ENCODE results near the gene POLR2F. TPM values are rescaled to one million over a fixed set of nuclear protein-coding genes. Genes with fewer than 3 reads are reported as not detected.

The POLR2F gene
- total RNA-seq, 1 experiment from 2014 or later = 138 TPM

DNA sequence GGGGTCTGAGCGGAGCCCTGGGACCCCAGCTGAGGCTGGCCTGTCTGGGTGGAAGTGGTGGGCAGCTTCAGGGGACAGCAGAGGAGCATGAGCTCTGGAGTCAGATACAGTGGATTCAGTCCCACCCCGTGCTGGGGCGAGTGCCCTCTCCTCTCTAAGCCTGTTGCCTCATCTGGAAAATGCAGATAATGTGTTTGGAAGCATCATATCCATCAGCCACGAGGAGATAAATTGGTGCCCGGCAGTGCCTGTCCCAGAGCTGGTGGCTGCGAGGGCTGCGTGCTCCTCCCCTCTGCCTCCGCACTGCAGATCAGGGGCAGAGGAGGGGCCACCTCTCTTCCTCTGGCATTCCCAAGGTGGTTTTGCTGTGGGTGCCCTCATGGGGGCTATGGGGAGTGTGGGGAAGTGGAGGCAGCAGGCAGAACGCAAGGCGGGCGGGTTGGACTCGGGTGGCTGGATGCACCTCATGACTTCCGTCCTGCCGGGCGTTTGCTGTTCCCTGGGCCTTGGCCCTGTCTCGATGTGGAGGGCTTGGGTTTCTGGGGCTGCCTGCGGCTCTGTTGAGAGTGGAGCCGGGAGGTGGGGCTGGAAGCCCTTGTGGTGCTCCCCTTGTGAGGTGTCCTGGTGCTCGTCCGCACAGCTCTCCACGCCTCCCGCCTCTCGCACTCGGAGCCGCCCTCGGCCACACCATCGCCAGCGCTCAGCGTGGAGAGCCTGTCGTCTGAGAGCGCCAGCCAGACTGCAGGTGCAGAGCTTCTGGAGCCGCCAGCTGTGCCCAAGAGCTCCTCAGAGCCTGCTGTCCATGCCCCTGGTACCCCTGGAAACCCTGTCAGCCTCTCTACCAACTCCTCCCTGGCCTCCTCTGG lies 26.5 kb upstream of the POLR2F start:
- H3K36me3 Mint-ChIP-seq = peaks cover 13% of the 10 kb centered on the region
- TF ChIP-seq FOXP1 (CRISPR knock-in tag; IDR thresholded peaks at IDR 0.05; ENCODE audit: borderline replicate concordance) (no peak), TEAD1 (CRISPR knock-in tag; IDR thresholded peaks at IDR 0.05) (no peak), ZNF396 (CRISPR knock-in tag; IDR thresholded peaks at IDR 0.05; ENCODE audit: borderline replicate concordance) (no peak), JUN (CRISPR knock-in tag; IDR thresholded peaks at IDR 0.05) (no peak), ZBTB21 (CRISPR knock-in tag; IDR thresholded peaks at IDR 0.05; ENCODE audit: borderline replicate concordance) (no peak), NFYB (CRISPR knock-in tag; conservative IDR thresholded peaks at IDR 0.05; ENCODE audit: low read depth) (no peak), NR1H2 (CRISPR knock-in tag; IDR thresholded peaks at IDR 0.05) (no peak), CREB1 (CRISPR knock-in tag; IDR thresholded peaks at IDR 0.05) (no peak), ELF4 (CRISPR knock-in tag; IDR thresholded peaks at IDR 0.05; ENCODE audit: low read depth) (no peak), ZNF219 (CRISPR knock-in tag; IDR thresholded peaks at IDR 0.05; ENCODE audit: borderline replicate concordance) (no peak), NR2C2 (CRISPR knock-in tag; IDR thresholded peaks at IDR 0.05) (no peak), GRHL2 (CRISPR knock-in tag; IDR thresholded peaks at IDR 0.05; ENCODE audit: insufficient replicate concordance, severe bottlenecking) (no peak), FOXJ3 (CRISPR knock-in tag; IDR thresholded peaks at IDR 0.05; ENCODE audit: borderline replicate concordance) (no peak)
- TF ChIP-seq, protein P1, sequence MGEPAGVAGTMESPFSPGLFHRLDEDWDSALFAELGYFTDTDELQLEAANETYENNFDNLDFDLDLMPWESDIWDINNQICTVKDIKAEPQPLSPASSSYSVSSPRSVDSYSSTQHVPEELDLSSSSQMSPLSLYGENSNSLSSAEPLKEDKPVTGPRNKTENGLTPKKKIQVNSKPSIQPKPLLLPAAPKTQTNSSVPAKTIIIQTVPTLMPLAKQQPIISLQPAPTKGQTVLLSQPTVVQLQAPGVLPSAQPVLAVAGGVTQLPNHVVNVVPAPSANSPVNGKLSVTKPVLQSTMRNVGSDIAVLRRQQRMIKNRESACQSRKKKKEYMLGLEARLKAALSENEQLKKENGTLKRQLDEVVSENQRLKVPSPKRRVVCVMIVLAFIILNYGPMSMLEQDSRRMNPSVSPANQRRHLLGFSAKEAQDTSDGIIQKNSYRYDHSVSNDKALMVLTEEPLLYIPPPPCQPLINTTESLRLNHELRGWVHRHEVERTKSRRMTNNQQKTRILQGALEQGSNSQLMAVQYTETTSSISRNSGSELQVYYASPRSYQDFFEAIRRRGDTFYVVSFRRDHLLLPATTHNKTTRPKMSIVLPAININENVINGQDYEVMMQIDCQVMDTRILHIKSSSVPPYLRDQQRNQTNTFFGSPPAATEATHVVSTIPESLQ (CRISPR knock-in tag; IDR thresholded peaks at IDR 0.05) = no peak
- TF ChIP-seq, protein P2, sequence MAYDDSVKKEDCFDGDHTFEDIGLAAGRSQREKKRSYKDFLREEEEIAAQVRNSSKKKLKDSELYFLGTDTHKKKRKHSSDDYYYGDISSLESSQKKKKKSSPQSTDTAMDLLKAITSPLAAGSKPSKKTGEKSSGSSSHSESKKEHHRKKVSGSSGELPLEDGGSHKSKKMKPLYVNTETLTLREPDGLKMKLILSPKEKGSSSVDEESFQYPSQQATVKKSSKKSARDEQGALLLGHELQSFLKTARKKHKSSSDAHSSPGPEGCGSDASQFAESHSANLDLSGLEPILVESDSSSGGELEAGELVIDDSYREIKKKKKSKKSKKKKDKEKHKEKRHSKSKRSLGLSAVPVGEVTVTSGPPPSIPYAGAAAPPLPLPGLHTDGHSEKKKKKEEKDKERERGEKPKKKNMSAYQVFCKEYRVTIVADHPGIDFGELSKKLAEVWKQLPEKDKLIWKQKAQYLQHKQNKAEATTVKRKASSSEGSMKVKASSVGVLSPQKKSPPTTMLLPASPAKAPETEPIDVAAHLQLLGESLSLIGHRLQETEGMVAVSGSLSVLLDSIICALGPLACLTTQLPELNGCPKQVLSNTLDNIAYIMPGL (CRISPR knock-in tag; IDR thresholded peaks at IDR 0.05) = no peak
- TF ChIP-seq, protein P3, sequence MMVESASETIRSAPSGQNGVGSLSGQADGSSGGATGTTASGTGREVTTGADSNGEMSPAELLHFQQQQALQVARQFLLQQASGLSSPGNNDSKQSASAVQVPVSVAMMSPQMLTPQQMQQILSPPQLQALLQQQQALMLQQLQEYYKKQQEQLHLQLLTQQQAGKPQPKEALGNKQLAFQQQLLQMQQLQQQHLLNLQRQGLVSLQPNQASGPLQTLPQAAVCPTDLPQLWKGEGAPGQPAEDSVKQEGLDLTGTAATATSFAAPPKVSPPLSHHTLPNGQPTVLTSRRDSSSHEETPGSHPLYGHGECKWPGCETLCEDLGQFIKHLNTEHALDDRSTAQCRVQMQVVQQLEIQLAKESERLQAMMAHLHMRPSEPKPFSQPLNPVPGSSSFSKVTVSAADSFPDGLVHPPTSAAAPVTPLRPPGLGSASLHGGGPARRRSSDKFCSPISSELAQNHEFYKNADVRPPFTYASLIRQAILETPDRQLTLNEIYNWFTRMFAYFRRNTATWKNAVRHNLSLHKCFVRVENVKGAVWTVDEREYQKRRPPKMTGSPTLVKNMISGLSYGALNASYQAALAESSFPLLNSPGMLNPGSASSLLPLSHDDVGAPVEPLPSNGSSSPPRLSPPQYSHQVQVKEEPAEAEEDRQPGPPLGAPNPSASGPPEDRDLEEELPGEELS (CRISPR knock-in tag; IDR thresholded peaks at IDR 0.05) = no peak
- TF ChIP-seq, protein P4, sequence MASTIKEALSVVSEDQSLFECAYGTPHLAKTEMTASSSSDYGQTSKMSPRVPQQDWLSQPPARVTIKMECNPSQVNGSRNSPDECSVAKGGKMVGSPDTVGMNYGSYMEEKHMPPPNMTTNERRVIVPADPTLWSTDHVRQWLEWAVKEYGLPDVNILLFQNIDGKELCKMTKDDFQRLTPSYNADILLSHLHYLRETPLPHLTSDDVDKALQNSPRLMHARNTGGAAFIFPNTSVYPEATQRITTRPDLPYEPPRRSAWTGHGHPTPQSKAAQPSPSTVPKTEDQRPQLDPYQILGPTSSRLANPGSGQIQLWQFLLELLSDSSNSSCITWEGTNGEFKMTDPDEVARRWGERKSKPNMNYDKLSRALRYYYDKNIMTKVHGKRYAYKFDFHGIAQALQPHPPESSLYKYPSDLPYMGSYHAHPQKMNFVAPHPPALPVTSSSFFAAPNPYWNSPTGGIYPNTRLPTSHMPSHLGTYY (CRISPR knock-in tag; IDR thresholded peaks at IDR 0.05) = no peak
- TF ChIP-seq, protein P5, sequence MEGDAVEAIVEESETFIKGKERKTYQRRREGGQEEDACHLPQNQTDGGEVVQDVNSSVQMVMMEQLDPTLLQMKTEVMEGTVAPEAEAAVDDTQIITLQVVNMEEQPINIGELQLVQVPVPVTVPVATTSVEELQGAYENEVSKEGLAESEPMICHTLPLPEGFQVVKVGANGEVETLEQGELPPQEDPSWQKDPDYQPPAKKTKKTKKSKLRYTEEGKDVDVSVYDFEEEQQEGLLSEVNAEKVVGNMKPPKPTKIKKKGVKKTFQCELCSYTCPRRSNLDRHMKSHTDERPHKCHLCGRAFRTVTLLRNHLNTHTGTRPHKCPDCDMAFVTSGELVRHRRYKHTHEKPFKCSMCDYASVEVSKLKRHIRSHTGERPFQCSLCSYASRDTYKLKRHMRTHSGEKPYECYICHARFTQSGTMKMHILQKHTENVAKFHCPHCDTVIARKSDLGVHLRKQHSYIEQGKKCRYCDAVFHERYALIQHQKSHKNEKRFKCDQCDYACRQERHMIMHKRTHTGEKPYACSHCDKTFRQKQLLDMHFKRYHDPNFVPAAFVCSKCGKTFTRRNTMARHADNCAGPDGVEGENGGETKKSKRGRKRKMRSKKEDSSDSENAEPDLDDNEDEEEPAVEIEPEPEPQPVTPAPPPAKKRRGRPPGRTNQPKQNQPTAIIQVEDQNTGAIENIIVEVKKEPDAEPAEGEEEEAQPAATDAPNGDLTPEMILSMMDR (IDR thresholded peaks at IDR 0.05) = no peak

More for the DNA sequence above, 26.5 kb upstream of the POLR2F start:
- H3K4me3 Mint-ChIP-seq = no peak overlapping the region
- POLR2A ChIA-PET = no interaction called here
- no peaks in the 10 kb centered on the region for H3K9me3 Mint-ChIP-seq
- CTCF ChIA-PET = interaction anchor here (2.7 kb wide), 1 partner anchor 64 kb away, joined by 9 read pairs; no protein-coding TSS in a partner anchor
- H3K27me3 Mint-ChIP-seq (ENCODE audit: low read depth) = no peaks in the 10 kb centered on the region; the same call in 1 of the 2 replicates
- no peak overlapping the region for H3K27ac Mint-ChIP-seq
- no peaks in the 10 kb centered on the region for H3K4me1 Mint-ChIP-seq
- DNase-seq (ENCODE audit: low spot score) = no peak
- no peak for ATAC-seq

Measured in WTC11 (cell line).